Vagina (tissue), 2 donors: ENCODE results near the gene HOXB4. TPM values are rescaled to one million over a fixed set of nuclear protein-coding genes. Genes with fewer than 3 reads are reported as not detected.

ENCODE experiments used
- DNase-seq, 2 donors: peaks; one replicate each; pipeline ENCODE4 v3.0.0-alpha.2; 2017; ENCODE audit errors: extremely low spot score in 2 of 2
- H3K27ac ChIP-seq: fragments of 200-600 bp; sonication (generic); one replicate; pipeline ENCODE4 v1.5.1; 2019
- H3K27me3 ChIP-seq: fragments of 200-600 bp; sonication (generic); one replicate; pipeline ENCODE4 v1.5.1; 2019
- H3K36me3 ChIP-seq, 2 donors: fragments of 200-600 bp; sonication (generic); one replicate each; pipeline ENCODE4 v1.5.1; 2017 to 2019
- H3K4me1 ChIP-seq: fragments of 200-600 bp; sonication (generic); one replicate; pipeline ENCODE4 v1.5.1; 2019
- H3K4me3 ChIP-seq, 2 donors: fragments of 200-600 bp; sonication (generic); 1 replicate in 1 of 2; 2 replicates in 1 of 2; pipeline ENCODE4 v1.5.1; 2016 to 2019
- H3K9me3 ChIP-seq: fragments of 200-600 bp; sonication (generic); one replicate; pipeline ENCODE4 v1.5.1; 2019
- CTCF ChIP-seq, 3 experiments: fragments of 450-650 bp in 2 of 3; fragments of 200-600 bp in 1 of 3; sonication (generic) in 1 of 3; IDR thresholded peaks; one replicate each; pipeline ENCODE4 v1.5.1; 2017 to 2019; ENCODE audit warnings: antibody characterized with exemption in 3 of 3, mild to moderate bottlenecking in 2 of 3, moderate library complexity in 2 of 3
- POLR2A ChIP-seq, 2 donors: fragments of 450-650 bp; IDR thresholded peaks; one replicate each; pipeline ENCODE4 v1.6.1; 2017; ENCODE audit warnings: antibody characterized with exemption in 2 of 2, mild to moderate bottlenecking in 2 of 2, moderate library complexity in 2 of 2
- POLR2AphosphoS5 ChIP-seq, 2 donors: sonication (generic); formaldehyde crosslinking; IDR thresholded peaks; one replicate each; pipeline ENCODE4 v1.9.0; 2017; ENCODE audit warnings: antibody characterized with exemption in 2 of 2, mild to moderate bottlenecking in 2 of 2, low read depth in 1 of 2; ENCODE audit not compliant: insufficient read depth in 1 of 2
- intact Hi-C: fragments of 100-400 bp; cut with DNase I; formaldehyde crosslinking; loops from one replicate; pipeline ENCODE4 v1.15.1; 2023
- total RNA-seq: library from RNA; depleted of rRNA; stranded (reverse); fragments of >200 nt; gene quantifications from one replicate; pipeline ENCODE4 v1.2.3, GENCODE V29; 2016

The HOXB4 gene
- total RNA-seq, 1 donor from 2014 or later: 1.5 TPM

GRCh38 chr17:48617471-48618255, 39.5 kb upstream of the HOXB4 start:
- TF ChIP-seq POLR2A (IDR thresholded peaks at IDR 0.05) (no peak), CTCF (IDR thresholded peaks at IDR 0.05) (no peak), POLR2AphosphoS5 (IDR thresholded peaks at IDR 0.05; ENCODE audit: insufficient read depth in 1 of 2, low read depth in 1 of 2) (no peak)
- DNase-seq: no peak
- Histone ChIP-seq H3K9me3 (no peaks in the 10 kb centered on the region), H3K36me3 (no peaks in the 10 kb centered on the region), H3K4me1 (peaks cover 16% of the 10 kb centered on the region), H3K27ac (no peak overlapping the region), H3K27me3 (peaks cover 24% of the 10 kb centered on the region), H3K4me3 (no peak overlapping the region)
- intact Hi-C loops: no loop called here

GRCh38 chr17:48616717-48617470, 38.7 kb upstream of the HOXB4 start:
- no peak for DNase-seq
- intact Hi-C loops: no loop called here
- peaks cover 18% of the 10 kb centered on the region for H3K4me1 ChIP-seq

GRCh38 chr17:48615963-48616716, 38.0 kb upstream of the HOXB4 start:
- Histone ChIP-seq H3K4me3 (no peak overlapping the region), H3K36me3 (no peaks in the 10 kb centered on the region), H3K9me3 (no peaks in the 10 kb centered on the region), H3K27me3 (peaks cover 18% of the 10 kb centered on the region), H3K4me1 (peaks cover 26% of the 10 kb centered on the region), H3K27ac (no peak overlapping the region)
- intact Hi-C loops: no loop called here
- TF ChIP-seq POLR2AphosphoS5 (IDR thresholded peaks at IDR 0.05; ENCODE audit: insufficient read depth in 1 of 2, low read depth in 1 of 2) (no peak), CTCF (IDR thresholded peaks at IDR 0.05) (no peak), POLR2A (IDR thresholded peaks at IDR 0.05) (no peak)
- DNase-seq: no peak

More at GRCh38 chr17:48616717-48617470, 38.7 kb upstream of the HOXB4 start:
- H3K27ac ChIP-seq: no peak overlapping the region
- H3K36me3 ChIP-seq: no peaks in the 10 kb centered on the region
- no peak overlapping the region for H3K4me3 ChIP-seq
- TF ChIP-seq POLR2AphosphoS5 (IDR thresholded peaks at IDR 0.05; ENCODE audit: insufficient read depth in 1 of 2, low read depth in 1 of 2) (no peak), POLR2A (IDR thresholded peaks at IDR 0.05) (no peak), CTCF (IDR thresholded peaks at IDR 0.05) (no peak)
- H3K9me3 ChIP-seq: no peaks in the 10 kb centered on the region
- peaks cover 18% of the 10 kb centered on the region for H3K27me3 ChIP-seq

GRCh38 chr17:48615047-48615962, 37.2 kb upstream of the HOXB4 start, which contains the start of gene HOXB8:
HOXB8 (minus strand) TSS chr17:48615292; CDS start chr17:48614704, 588 bp downstream.
- no peaks in the 10 kb centered on the region for H3K9me3 ChIP-seq
- H3K4me3 ChIP-seq: peak within 1 kb of the TSS; percentile 36 to 60
- intact Hi-C loops: no loop called here
- TF ChIP-seq POLR2AphosphoS5 (IDR thresholded peaks at IDR 0.05; ENCODE audit: insufficient read depth in 1 of 2, low read depth in 1 of 2): no peak
- no peak for TF ChIP-seq CTCF (IDR thresholded peaks at IDR 0.05)
- TF ChIP-seq POLR2A (IDR thresholded peaks at IDR 0.05): no peak
- peaks cover 34% of the 10 kb centered on the region for H3K4me1 ChIP-seq
- DNase-seq: no peak
- H3K27me3 ChIP-seq: peaks cover 18% of the 10 kb centered on the region
- no peak within 1 kb of the TSS for H3K27ac ChIP-seq
- H3K36me3 ChIP-seq: no peaks in the 10 kb centered on the region
